ENCODE data around the gene C9orf72.

GRCh38 chr9:27572061-27572460 lies 1.2 kb downstream of the C9orf72 start:
- TF ChIP-seq CTCF (conservative IDR thresholded peaks at IDR 0.05 in 1 of 2, IDR thresholded peaks at IDR 0.05 in 1 of 2; ENCODE audit: extremely low read depth in 1 of 2, insufficient read depth in 1 of 2, low read depth in 1 of 2, low read length in 2 of 2) = no peak
- TF ChIP-seq EZH2 (IDR thresholded peaks at IDR 0.05; ENCODE audit: borderline replicate concordance, low read length) = no peak
